NCI-H1092 (cell line): Measurements from ENCODE around the gene RADIL.

Experiments used
- DNase-seq: peaks from one replicate; lab custom pipeline; 2025; lab: John Stamatoyannopoulos, UW

The RADIL gene

GRCh38 chr7:4754433-4755010, 129.0 kb downstream of the RADIL start:
- no peak for DNase-seq

- DNase-seq, result peak; percentile 70
Observed at GRCh38 chr7:4753598-4754432, 129.7 kb downstream of the RADIL start.

GRCh38 chr7:4751398-4751947, 132.0 kb downstream of the RADIL start:
- DNase-seq, result no peak

DNA sequence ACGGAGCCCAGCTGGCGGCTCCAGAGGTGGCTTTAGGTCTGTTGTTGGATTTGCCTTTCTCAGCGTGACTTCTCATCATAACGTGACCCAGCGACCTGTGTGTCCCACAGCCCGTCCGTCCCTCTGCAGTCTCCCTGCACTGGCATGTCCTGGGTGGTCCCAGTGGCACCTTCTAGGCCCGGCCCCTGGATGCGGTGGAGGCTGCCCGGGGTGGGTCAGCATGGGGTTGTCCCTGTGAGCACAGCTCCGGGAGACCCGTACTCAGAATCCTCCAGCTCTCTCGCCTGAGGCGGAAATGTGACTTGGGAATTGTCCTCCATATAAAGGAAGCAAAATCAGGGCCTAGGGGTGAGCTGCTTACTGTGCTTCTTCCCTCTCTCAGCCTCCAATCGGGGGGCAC, 133.7 kb downstream of the RADIL start:
- DNase-seq, result no peak

DNA sequence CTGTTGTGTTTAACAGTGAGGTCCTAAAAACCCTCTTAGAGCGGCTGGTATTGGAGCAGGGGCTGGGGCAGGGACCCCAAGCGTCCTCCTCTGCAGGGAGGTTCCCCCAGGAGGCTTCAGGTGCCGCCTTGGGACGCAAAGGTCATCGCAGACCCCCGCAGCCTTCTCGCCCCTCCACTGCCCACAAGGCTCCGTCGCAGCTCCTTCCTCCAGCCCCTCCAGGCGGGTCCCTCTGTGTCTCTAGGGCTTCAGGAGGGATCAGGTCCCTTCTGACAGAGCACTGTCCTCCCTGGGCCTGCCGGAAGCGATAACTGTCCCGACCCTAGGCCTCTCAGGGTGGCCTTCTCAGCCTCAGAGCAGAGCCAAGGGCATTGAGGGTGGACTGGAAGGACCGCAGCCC, 134.2 kb downstream of the RADIL start:
- DNase-seq, result no peak
